CD8-positive, alpha-beta memory T cell (primary cell): ENCODE results near the gene MAPK1. TPM values are rescaled to one million over a fixed set of nuclear protein-coding genes. Genes with fewer than 3 reads are reported as not detected.
"Not testable (repeated sequence)": the region's sequence is repeated elsewhere in the genome, so short reads cannot be mapped to it uniquely, and the experiment has no call there.

Experiments used
- CTCF ChIA-PET: fragments of 350-600 bp; sonication (Branson Sonifier 250); formaldehyde crosslinking; loops from one replicate; lab custom pipeline; 2021; ENCODE audit warnings: antibody characterized with exemption; lab: Charles Lee
- POLR2A ChIA-PET: fragments of 350-600 bp; sonication (Branson Sonifier 250); formaldehyde crosslinking; loops from one replicate; lab custom pipeline; 2021; ENCODE audit warnings: antibody characterized with exemption; lab: Charles Lee
- DNase-seq, 5 donors: peaks; one replicate each; pipeline versions ENCODE4 v3.0.0 to v3.0.0-alpha.2; 2020 to 2022; ENCODE audit warnings: mixed read lengths in 1 of 5
- H3K27ac ChIP-seq: one replicate; pipeline ENCODE4 v1.7.0; 2013; ENCODE audit warnings: low read depth, mild to moderate bottlenecking, low read length, moderate library complexity
- H3K27me3 ChIP-seq: 2 replicates; pipeline ENCODE4 v1.7.0; 2013; ENCODE audit warnings: low read length, mild to moderate bottlenecking; ENCODE audit not compliant: insufficient read depth, poor library complexity, severe bottlenecking
- H3K36me3 ChIP-seq: 2 replicates; pipeline ENCODE4 v1.7.0; 2013; ENCODE audit warnings: mild to moderate bottlenecking, low read length, moderate library complexity; ENCODE audit not compliant: insufficient read depth
- H3K4me1 ChIP-seq: 2 replicates; pipeline ENCODE4 v1.7.0; 2013; ENCODE audit warnings: mild to moderate bottlenecking, low read length, moderate library complexity; ENCODE audit not compliant: insufficient read depth
- H3K4me3 ChIP-seq: 2 replicates; pipeline ENCODE4 v1.7.0; 2013; ENCODE audit warnings: mild to moderate bottlenecking, low read length
- H3K9me3 ChIP-seq: 2 replicates; pipeline ENCODE4 v1.7.0; 2013; ENCODE audit warnings: mild to moderate bottlenecking, low read length
- H3K27ac Mint-ChIP-seq, 8 donors: one replicate each; pipeline ENCODE4 v1.8.0; 2020 to 2021; ENCODE audit warnings: mixed read lengths in 8 of 8, mild to moderate bottlenecking in 6 of 8, inconsistent platforms in 3 of 8, moderate library complexity in 3 of 8
- H3K27me3 Mint-ChIP-seq, 2 donors: one replicate each; pipeline ENCODE4 v1.8.0; 2020 to 2021; ENCODE audit warnings: mixed read lengths in 2 of 2, mild to moderate bottlenecking in 1 of 2, moderate library complexity in 1 of 2
- H3K36me3 Mint-ChIP-seq, 3 donors: one replicate each; pipeline ENCODE4 v1.8.0; 2020 to 2021; ENCODE audit warnings: mixed read lengths in 3 of 3, inconsistent platforms in 1 of 3, mild to moderate bottlenecking in 1 of 3
- H3K4me1 Mint-ChIP-seq, 3 donors: one replicate each; pipeline ENCODE4 v1.8.0; 2020 to 2021; ENCODE audit warnings: mixed read lengths in 3 of 3, inconsistent platforms in 1 of 3, mild to moderate bottlenecking in 1 of 3
- H3K4me3 Mint-ChIP-seq, 7 donors: one replicate each; pipeline ENCODE4 v1.8.0; 2020 to 2021; ENCODE audit warnings: mixed read lengths in 7 of 7, mild to moderate bottlenecking in 6 of 7, moderate library complexity in 4 of 7, inconsistent platforms in 2 of 7
- H3K9me3 Mint-ChIP-seq, 5 donors: one replicate each; pipeline ENCODE4 v1.8.0; 2020 to 2022; ENCODE audit warnings: mixed read lengths in 5 of 5, mild to moderate bottlenecking in 3 of 5, moderate library complexity in 2 of 5, inconsistent platforms in 1 of 5
- polyA plus RNA-seq: library from polyadenylated mRNA; unstranded; fragments of 300-500 nt; fragmentation: Illumina TruSeq; gene quantifications from one replicate; pipeline ENCODE4 v1.2.3, GENCODE V29; 2021
- total RNA-seq, 2 experiments: library from RNA; stranded (reverse); gene quantifications; one replicate each; pipeline ENCODE4 v1.2.3, GENCODE V29; 2021

The MAPK1 gene
- total and polyA plus RNA-seq, 3 experiments from 2014 or later: 103 to 134 (median 132) TPM

DNA sequence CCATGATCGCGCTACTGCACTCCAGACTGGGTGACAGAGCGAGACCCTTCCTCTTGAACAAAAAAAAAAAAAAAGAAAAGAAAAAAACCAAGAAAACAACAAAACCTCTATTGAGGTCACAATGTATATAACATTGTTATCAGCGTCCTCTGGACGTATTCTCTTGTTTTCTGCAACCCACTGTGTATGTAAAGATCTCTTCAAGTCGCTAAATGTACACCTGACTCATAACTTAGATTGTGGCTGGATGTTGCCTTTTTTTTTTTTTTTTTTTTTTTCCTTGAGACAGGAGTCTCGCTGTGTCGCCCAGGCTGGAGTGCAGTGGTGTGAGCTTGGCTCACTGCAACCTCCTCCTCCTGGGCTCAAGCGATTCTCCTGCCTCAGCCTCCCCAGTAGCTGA is 130.5 kb downstream of the MAPK1 start:
- H3K27me3 Mint-ChIP-seq: no peaks in the 10 kb centered on the region
- peak overlapping the region in 5 of 7 donors; percentile 71 to 86 (median 73) for H3K4me3 Mint-ChIP-seq
- H3K4me1 ChIP-seq: peaks cover 12% of the 10 kb centered on the region
- peaks cover 25 to 32% (median 25%) of the 10 kb centered on the region in 3 donors for H3K4me1 Mint-ChIP-seq
- H3K27ac ChIP-seq: no peak overlapping the region
- H3K36me3 ChIP-seq: no peaks in the 10 kb centered on the region
- H3K9me3 Mint-ChIP-seq: no peaks in the 10 kb centered on the region
- H3K27ac Mint-ChIP-seq: peak overlapping the region in 2 of 8 donors; percentile 17 to 88
- ChIA-PET CTCF (no interaction called here), POLR2A (interaction anchor here (0.6 kb wide), 2 partner anchors 25 to 92 kb away, joined by 3 to 6 read pairs; no protein-coding TSS in a partner anchor)
- H3K9me3 ChIP-seq: no peaks in the 10 kb centered on the region
- peaks cover 1% of the 10 kb centered on the region for H3K27me3 ChIP-seq
- DNase-seq: no peak
- peaks cover 0 to 4% (median 2%) of the 10 kb centered on the region in 3 donors for H3K36me3 Mint-ChIP-seq
- no peak overlapping the region for H3K4me3 ChIP-seq

DNA sequence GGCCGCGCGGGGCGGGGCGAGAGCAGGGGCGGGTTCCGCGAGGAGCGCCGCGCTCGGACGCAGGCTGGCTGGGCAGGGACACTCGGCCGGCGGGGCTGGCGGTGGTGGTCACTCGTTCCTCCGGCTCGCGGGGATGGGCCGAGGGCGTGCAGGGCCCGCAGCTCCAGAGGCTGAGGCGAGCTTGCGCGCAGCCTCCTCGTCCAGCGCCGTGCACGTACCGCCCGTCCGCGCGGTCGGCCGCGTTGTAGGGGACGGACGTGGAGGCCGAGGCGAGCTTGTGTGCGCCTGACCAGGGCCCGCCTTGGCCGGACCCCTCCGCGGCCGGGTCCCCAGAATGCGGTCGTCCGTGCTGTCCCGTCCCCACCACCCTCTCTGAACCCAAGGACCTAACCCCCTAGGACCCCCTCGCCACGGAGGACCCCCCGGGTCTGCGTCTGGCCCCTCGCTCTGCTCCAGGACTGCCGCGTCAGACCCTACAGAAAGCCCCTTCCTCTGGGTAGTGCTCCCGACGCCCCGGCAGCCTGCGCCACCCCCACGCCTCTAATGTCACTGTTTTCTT is 131.3 kb downstream of the MAPK1 start:
- no peak overlapping the region for H3K27ac Mint-ChIP-seq
- Histone ChIP-seq H3K36me3 (no peaks in the 10 kb centered on the region), H3K27ac (peak overlapping the region; percentile 32), H3K9me3 (no peaks in the 10 kb centered on the region), H3K4me1 (peaks cover 12% of the 10 kb centered on the region), H3K27me3 (peaks cover 5% of the 10 kb centered on the region), H3K4me3 (peak overlapping the region; percentile 33)
- ChIA-PET POLR2A (interaction anchor here (0.6 to 2.1 kb wide), 8 partner anchors 10 to 131 kb away, joined by 3 to 14 read pairs (median 6); partner anchors contain the start of genes MAPK1 and PPIL2), CTCF (interaction anchor here (1.0 to 2.1 kb wide), 2 partner anchors 26 to 31 kb away, joined by 3 to 18 read pairs; no protein-coding TSS in a partner anchor)
- H3K36me3 Mint-ChIP-seq: peaks cover 0 to 7% (median 2%) of the 10 kb centered on the region in 3 donors
- H3K9me3 Mint-ChIP-seq: no peaks in the 10 kb centered on the region
- no peaks in the 10 kb centered on the region for H3K27me3 Mint-ChIP-seq
- peak overlapping the region; percentile 38 to 92 (median 72) for H3K4me3 Mint-ChIP-seq
- DNase-seq: no peak
- H3K4me1 Mint-ChIP-seq: peaks cover 25 to 37% (median 26%) of the 10 kb centered on the region in 3 donors

DNA sequence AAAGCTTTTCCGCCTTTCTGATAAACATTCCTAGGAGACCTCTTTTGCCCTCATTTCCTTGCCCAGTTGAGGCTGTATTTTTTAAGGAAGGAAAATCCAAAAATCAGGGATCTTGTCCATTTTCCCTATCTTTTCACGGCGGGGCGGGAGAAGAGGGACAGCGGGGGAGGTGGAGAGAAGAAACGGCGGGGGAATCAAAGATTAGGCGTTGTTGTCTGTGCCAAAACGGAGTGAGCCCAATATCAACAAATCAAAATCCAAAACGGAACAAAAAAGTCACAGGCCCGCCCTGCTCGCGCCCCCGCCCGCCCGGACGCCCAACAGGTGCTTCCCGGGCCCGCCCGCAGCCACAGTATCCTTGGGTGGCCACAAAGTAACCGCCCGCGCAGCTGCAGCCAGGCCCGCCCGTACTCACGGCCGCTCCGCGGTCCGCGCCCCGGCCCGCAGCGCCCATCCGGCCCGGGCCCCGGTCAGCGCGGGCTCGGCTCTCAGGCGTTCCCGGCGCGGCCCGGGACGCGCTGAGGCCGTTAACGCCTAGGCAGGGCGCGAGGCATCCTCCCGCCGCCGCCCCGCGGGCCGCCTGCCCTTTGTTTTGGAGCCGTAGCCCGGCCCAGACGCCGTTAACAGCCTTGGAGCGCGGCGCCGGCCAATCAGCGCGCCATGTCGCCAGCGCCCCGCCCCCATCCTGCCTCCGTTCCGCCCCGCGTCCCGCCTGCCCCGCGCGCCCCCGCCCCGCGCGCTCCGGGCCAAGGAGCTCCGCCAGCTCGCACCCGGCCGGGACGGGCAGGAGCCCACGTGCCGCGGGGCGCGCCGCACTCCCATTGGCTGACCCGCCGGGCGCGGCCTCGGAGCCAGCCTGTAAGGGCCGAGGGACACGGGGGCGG is 132.0 kb downstream of the MAPK1 start, which contains the start of gene YPEL1:
YPEL1 (minus strand) TSS at position 595 of the 884 bp plus-strand sequence. CDS start 25,050 bp downstream, outside the sequence.
- ChIA-PET POLR2A (interaction anchor here (0.6 to 2.1 kb wide), 10 partner anchors 9 to 241 kb away, joined by 3 to 14 read pairs (median 5); partner anchors contain the start of genes MAPK1 and PPIL2), CTCF (interaction anchor here (1.0 to 2.1 kb wide), 4 partner anchors 26 to 202 kb away, joined by 3 to 18 read pairs (median 4); no protein-coding TSS in a partner anchor)
- no peaks in the 10 kb centered on the region for H3K36me3 ChIP-seq
- Mint-ChIP-seq H3K4me1 (peaks cover 25 to 42% (median 33%) of the 10 kb centered on the region in 3 donors), H3K27me3 (no peaks in the 10 kb centered on the region), H3K36me3 (peaks cover 0 to 11% (median 4%) of the 10 kb centered on the region in 3 donors), H3K4me3 (peak within 1 kb of the TSS; percentile 81 to 99 (median 92)), H3K27ac (peak within 1 kb of the TSS; percentile 40 to 99 (median 92)), H3K9me3 (no peaks in the 10 kb centered on the region)
- H3K4me3 ChIP-seq: peak within 1 kb of the TSS; percentile 91
- peak within 1 kb of the TSS; percentile 63 for H3K27ac ChIP-seq
- H3K27me3 ChIP-seq: peaks cover 5% of the 10 kb centered on the region
- H3K4me1 ChIP-seq: peaks cover 12% of the 10 kb centered on the region
- DNase-seq: peak; percentile 94 to 98 (median 95)
- H3K9me3 ChIP-seq: no peaks in the 10 kb centered on the region

DNA sequence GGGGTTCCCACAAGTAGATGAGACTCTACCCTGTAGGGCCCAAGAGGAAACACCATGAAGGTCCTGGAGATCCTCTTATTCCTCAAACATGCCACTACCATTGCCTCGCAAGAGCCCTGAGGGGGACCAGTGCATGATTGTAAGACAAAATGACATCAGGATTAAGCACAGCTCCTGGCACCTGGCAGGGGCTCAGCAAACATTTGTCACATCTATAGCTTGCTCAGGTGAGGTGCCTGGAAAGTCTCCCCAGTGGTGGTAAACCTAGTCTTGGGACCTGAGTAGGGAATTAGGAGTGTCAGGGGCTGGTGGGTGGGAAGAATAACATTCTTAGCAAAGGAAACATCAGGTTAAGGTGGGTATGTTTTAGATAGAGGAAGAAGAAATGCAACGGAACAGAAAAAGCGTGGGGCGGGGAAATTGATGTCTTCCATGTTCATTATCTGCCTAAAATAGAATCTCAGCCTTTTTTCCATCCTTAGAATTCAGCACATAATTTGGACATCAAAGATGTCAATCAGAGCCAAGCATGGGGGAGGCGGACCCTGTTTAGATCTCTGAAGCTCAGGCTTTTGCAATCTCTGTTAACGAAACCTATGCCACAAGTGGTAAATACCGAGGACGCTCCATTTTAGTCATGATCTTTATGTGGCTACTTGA is 132.8 kb downstream of the MAPK1 start:
- peak overlapping the region; percentile 63 for H3K27ac ChIP-seq
- peak overlapping the region; percentile 91 for H3K4me3 ChIP-seq
- ChIA-PET CTCF (interaction anchor here (1.1 to 2.1 kb wide), 3 partner anchors 27 to 203 kb away, joined by 3 to 18 read pairs (median 4); no protein-coding TSS in a partner anchor), POLR2A (interaction anchor here (0.6 to 2.1 kb wide), 5 partner anchors 8 to 241 kb away, joined by 3 to 14 read pairs (median 4); no protein-coding TSS in a partner anchor)
- Mint-ChIP-seq H3K4me1 (peaks cover 25 to 45% (median 34%) of the 10 kb centered on the region in 3 donors), H3K36me3 (peaks cover 0 to 13% (median 5%) of the 10 kb centered on the region in 3 donors), H3K4me3 (peak overlapping the region; percentile 81 to 99 (median 92)), H3K27ac (peak overlapping the region; percentile 40 to 99 (median 92)), H3K9me3 (no peaks in the 10 kb centered on the region), H3K27me3 (no peaks in the 10 kb centered on the region)
- peaks cover 5% of the 10 kb centered on the region for H3K27me3 ChIP-seq
- H3K9me3 ChIP-seq: no peaks in the 10 kb centered on the region
- no peaks in the 10 kb centered on the region for H3K36me3 ChIP-seq
- peak in 1 of 5 donors; percentile 6 for DNase-seq
- H3K4me1 ChIP-seq: peaks cover 12% of the 10 kb centered on the region

DNA sequence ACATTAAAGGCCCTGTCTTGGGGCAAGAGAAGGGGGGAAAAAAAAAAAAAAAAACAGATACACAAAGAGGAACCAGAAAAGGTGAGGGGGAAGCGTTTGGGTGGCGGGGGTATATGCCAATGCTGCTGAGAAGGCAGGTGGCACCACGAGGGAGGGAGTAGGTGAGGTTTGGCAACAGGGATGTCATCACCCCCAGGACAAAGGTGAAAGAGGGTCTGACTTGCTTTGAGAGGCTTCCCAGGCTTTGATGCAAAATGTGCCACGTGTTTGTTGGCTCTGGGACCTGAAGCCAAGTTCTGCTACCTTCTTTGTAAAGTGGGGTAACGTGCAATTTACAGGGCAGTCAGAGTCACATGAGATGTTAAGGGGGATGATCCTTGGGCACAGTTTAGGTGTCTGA is 135.9 kb downstream of the MAPK1 start:
- no peak overlapping the region for H3K4me3 ChIP-seq
- Mint-ChIP-seq H3K27ac (no peak overlapping the region), H3K4me1 (peaks cover 30 to 48% (median 43%) of the 10 kb centered on the region in 3 donors), H3K27me3 (no peaks in the 10 kb centered on the region), H3K9me3 (no peaks in the 10 kb centered on the region), H3K4me3 (peak overlapping the region in 1 of 7 donors; percentile 24), H3K36me3 (peaks cover 0 to 21% (median 5%) of the 10 kb centered on the region in 3 donors)
- no peak overlapping the region for H3K27ac ChIP-seq
- POLR2A ChIA-PET: no interaction called here
- H3K9me3 ChIP-seq: no peaks in the 10 kb centered on the region
- peaks cover 12% of the 10 kb centered on the region for H3K27me3 ChIP-seq
- H3K36me3 ChIP-seq: no peaks in the 10 kb centered on the region
- peaks cover 18% of the 10 kb centered on the region for H3K4me1 ChIP-seq
- no peak for DNase-seq
- CTCF ChIA-PET: no interaction called here

DNA sequence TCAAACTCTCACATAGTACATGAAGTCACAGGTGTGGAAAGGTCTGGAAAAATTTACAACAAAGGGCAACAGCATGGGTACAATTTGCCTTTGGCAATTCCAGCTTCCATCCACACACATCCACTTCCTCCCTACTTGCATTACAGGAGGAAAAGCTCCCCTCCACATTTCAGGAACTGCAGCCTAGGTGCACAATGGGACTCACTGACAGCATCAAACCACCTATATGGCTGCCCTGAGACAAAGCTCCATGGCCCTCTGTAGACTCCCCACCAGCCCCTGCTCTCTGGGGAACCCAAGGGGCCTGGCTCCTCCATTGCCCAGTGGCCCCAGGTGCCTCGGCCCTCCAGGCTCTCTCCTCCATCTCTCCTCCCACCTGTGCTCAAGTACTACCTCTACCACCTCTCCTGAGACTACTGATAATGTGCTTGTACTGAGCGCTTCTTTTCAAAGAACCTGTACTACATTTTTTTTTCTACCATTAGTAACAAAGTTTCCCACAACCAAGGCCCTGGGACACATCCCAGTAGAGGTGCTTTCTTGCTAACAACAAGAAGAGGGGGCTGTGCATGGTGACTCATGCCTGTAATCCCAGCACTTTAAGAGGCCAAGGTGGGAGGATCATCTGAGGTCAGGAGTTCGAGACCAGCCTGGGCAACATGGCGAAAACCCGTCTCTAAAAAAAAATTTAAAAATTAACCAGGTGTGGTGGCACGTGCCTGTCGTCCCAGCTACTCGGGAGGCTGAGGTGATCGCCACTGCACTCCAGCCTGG is 136.7 kb downstream of the MAPK1 start:
- peaks cover 0 to 21% (median 5%) of the 10 kb centered on the region in 3 donors for H3K36me3 Mint-ChIP-seq
- Histone ChIP-seq H3K4me1 (peaks cover 23% of the 10 kb centered on the region), H3K36me3 (no peaks in the 10 kb centered on the region), H3K4me3 (no peak overlapping the region), H3K27me3 (peaks cover 12% of the 10 kb centered on the region), H3K27ac (no peak overlapping the region), H3K9me3 (no peaks in the 10 kb centered on the region)
- peaks cover 31 to 54% (median 46%) of the 10 kb centered on the region in 3 donors for H3K4me1 Mint-ChIP-seq
- H3K27me3 Mint-ChIP-seq: no peaks in the 10 kb centered on the region
- no peaks in the 10 kb centered on the region for H3K9me3 Mint-ChIP-seq
- no peak overlapping the region for H3K4me3 Mint-ChIP-seq
- peak overlapping the region in 1 of 8 donors; percentile 43 for H3K27ac Mint-ChIP-seq
- POLR2A ChIA-PET: no interaction called here
- no peak for DNase-seq
- CTCF ChIA-PET: no interaction called here

DNA sequence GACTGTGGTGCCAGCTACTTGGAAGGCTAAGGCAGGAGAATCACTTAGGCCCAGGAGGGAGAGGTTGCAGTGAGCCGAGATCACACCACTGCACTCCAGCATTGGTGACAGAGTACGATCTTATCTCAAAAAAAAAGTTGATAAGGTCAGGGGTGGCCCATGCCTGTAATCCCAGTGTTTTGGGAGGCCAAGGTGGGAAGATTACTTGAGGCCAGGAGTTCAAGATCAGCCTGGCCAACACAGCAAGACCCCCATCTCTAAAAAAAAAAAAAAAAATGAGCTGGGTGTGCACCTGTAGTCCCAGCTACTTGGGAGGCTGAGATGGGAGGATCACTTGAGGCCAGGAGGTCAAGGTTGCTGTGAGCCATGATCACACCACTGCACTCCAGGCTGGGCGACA is 138.3 kb downstream of the MAPK1 start:
- H3K36me3 ChIP-seq, POLR2A ChIA-PET, H3K9me3 Mint-ChIP-seq, H3K9me3 ChIP-seq, DNase-seq, H3K27ac ChIP-seq, CTCF ChIA-PET, H3K27me3 Mint-ChIP-seq, H3K4me3 ChIP-seq, H3K4me3 Mint-ChIP-seq: not testable (repeated sequence)
- Mint-ChIP-seq H3K4me1 (peaks cover 22 to 44% (median 35%) of the 10 kb centered on the region in 3 donors), H3K36me3 (peaks cover 0 to 18% (median 5%) of the 10 kb centered on the region in 3 donors), H3K27ac (peak overlapping the region in 1 of 8 donors; percentile 73)
- peaks cover 12% of the 10 kb centered on the region for H3K27me3 ChIP-seq
- H3K4me1 ChIP-seq: peaks cover 13% of the 10 kb centered on the region
